Activated T-helper 1 cell treated with anti-CD3 and anti-CD28 coated beads, Interleukin-12 subunit alpha, Interleukin-12 subunit beta, Interleukin-2, Interleukin-4 antibody, amounts not matched to agents 30 ng/mL and 10 ng/mL and 1 ng/mL, durations not matched to agents 14 hours and 24 hours and 36 hours (primary cell): ENCODE measurements around the gene USP6NL. TPM values are rescaled to one million over a fixed set of nuclear protein-coding genes. Genes with fewer than 3 reads are reported as not detected.

Experiments used
- DNase-seq: peaks from one replicate; pipeline ENCODE4 v3.0.0; 2021; ENCODE audit warnings: low spot score
- H3K27ac Mint-ChIP-seq: one replicate; pipeline ENCODE4 v1.8.0; 2021; ENCODE audit warnings: mild to moderate bottlenecking, mixed read lengths
- H3K27me3 Mint-ChIP-seq: one replicate; pipeline ENCODE4 v1.8.0; 2022; ENCODE audit warnings: mild to moderate bottlenecking, moderate library complexity, mixed read lengths; ENCODE audit not compliant: insufficient read depth
- H3K36me3 Mint-ChIP-seq: one replicate; pipeline ENCODE4 v1.8.0; 2021; ENCODE audit warnings: low read depth, mixed read lengths
- H3K4me1 Mint-ChIP-seq: one replicate; pipeline ENCODE4 v1.8.0; 2021; ENCODE audit warnings: low read depth, mixed read lengths
- H3K4me3 Mint-ChIP-seq: one replicate; pipeline ENCODE4 v1.8.0; 2021; ENCODE audit warnings: mild to moderate bottlenecking, moderate library complexity, mixed read lengths
- H3K9me3 Mint-ChIP-seq: one replicate; pipeline ENCODE4 v1.8.0; 2021; ENCODE audit warnings: mixed read lengths
- intact Hi-C: fragments of 100-400 bp; cut with micrococcal nuclease; formaldehyde crosslinking; loops from one replicate; pipeline ENCODE4 v1.15.1; 2024
- total RNA-seq: library from RNA; stranded (reverse); gene quantifications from 2 replicates; pipeline ENCODE4 v1.2.3, GENCODE V29; 2022

The USP6NL gene
- total RNA-seq, 1 donor from 2014 or later: 0.78 TPM

DNA sequence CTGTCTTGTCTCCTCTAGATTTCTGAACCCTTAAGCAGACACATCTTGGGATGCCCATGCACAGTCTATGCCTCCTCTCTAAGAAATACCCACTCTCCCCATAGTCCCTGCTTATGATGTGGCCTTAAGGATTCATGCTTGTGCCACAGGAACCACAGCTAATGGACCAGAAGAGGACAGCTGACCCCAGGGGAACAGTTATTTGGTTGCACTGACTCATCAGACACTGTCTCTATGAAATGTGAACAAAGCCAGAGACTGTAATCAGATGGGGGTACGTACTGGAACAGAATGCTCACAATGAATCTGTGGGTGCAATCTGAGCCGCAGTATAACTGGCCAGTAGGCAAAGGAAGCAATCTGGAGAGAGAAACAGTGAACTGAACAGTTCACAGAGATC, 121.9 kb downstream of the USP6NL start:
- Mint-ChIP-seq H3K36me3 (no peaks in the 10 kb centered on the region), H3K4me3 (no peak overlapping the region), H3K27ac (no peak overlapping the region), H3K4me1 (no peaks in the 10 kb centered on the region), H3K9me3 (no peaks in the 10 kb centered on the region), H3K27me3 (no peaks in the 10 kb centered on the region)
- no peak for DNase-seq
- intact Hi-C loops: no loop called here

DNA sequence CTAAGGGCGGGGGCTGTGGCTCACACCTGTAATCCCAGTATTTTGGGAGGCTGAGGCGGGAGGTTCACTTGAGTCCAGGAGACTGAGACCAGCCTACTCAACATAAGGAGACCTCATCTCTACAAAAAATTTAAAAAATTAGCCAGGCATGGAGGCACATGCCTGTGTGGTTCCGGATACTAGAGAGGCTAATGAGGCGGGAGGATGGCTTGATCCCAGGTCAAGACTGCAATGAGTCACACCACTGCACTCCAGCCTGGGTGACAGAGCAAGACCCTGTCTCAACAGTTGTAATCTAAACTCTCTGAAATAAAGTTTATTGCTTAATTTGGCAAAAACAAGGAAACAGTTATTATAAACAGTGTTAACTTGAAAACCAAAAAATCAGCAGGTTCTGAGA, 123.3 kb downstream of the USP6NL start:
- Mint-ChIP-seq H3K27me3 (no peaks in the 10 kb centered on the region), H3K4me3 (no peak overlapping the region), H3K36me3 (no peaks in the 10 kb centered on the region), H3K4me1 (no peaks in the 10 kb centered on the region), H3K9me3 (no peaks in the 10 kb centered on the region), H3K27ac (no peak overlapping the region)
- intact Hi-C loops: no loop called here
- no peak for DNase-seq

DNA sequence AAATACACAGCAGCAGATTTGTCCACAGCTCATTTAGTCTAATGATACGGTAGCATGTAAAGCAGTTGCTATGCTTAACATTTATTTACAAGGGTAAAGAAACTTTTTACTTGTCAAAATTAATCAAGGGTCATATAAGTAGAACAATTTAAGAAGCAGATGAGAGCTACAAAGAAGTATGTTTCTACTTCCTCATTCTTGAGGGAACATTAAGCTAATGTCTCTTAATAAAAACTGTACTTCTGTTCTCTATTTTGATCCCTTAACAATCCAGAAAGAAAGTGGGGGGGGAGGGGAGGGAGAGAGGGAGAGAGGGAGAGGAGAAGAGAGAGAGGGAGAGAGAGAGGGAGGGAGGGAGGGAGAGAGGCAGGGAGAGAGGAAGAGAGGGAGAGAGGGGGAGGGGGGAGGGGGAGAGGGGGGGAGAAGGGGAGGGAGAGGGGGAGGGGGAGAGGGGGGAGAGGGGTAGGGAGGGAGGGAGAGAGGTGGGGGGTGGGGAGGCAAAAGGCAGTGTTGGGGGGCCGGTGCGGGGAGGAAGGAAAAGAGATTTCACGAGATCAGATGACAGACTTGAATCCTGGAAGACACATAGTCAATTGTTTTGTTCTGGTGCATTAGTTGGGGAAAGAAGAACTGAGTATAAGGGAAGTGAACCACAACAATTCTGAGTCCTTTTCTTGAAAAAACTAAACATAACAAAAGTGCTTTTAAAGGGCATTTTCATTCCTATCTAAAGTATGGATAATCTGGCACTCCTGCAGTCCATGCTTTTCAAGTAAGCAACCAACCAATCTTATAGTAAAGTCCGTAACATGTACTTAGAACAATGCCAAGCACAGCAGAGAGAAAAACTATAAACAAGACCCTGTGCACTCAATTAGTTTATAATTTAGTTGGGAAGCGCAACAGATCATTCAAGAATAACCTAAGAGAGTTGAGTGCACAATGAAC, 128.0 kb downstream of the USP6NL start:
- no peak for DNase-seq
- intact Hi-C loops: no loop called here
- Mint-ChIP-seq H3K27me3 (no peaks in the 10 kb centered on the region), H3K4me1 (peaks cover 8% of the 10 kb centered on the region), H3K27ac (no peak overlapping the region), H3K4me3 (no peak overlapping the region), H3K36me3 (no peaks in the 10 kb centered on the region), H3K9me3 (no peaks in the 10 kb centered on the region)

DNA sequence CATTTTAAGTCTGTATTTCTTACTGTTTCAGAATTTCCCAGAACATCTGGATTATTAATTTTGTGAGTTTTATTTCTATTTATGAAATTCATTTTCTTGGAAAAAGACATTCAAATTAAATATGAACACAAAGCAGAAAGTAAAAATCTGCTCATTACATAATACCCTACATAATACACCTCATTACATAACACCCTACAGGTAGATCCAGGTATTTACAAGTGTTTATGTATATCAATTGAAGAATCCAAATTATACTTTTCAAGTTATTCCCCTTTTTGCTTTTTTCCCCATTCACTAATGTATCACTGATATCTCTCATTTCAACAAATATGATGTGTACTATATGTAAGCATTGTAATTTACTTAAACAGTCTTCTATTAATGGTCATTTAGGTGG, 129.1 kb downstream of the USP6NL start:
- Mint-ChIP-seq H3K27ac (no peak overlapping the region), H3K36me3 (no peaks in the 10 kb centered on the region), H3K27me3 (no peaks in the 10 kb centered on the region), H3K9me3 (no peaks in the 10 kb centered on the region), H3K4me1 (peaks cover 8% of the 10 kb centered on the region), H3K4me3 (no peak overlapping the region)
- intact Hi-C loops: no loop called here
- DNase-seq: no peak

DNA sequence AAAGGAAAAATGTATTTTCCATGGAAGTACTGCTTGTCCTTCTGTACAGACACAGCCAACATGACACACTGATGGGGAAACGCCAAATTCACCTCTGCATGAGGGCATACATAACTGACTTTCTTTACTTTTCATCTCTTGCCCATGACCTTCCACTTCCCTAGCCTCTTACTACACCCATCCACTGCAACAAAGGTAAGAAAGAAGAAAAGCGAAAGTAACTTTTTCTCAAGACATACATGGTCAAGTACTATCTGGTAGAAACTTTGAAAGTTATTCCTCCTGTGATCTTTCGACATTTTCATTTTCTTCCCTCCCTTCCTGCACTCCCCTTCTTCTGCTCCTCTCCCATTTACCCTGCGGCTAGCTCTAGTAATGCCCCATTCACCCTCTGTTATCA, 130.8 kb downstream of the USP6NL start:
- H3K4me3 Mint-ChIP-seq: peak overlapping the region; percentile 4
- H3K4me1 Mint-ChIP-seq: peaks cover 8% of the 10 kb centered on the region
- intact Hi-C loops: no loop called here
- peak overlapping the region; percentile 40 for H3K27ac Mint-ChIP-seq
- no peak for DNase-seq
- H3K9me3 Mint-ChIP-seq: no peaks in the 10 kb centered on the region
- H3K27me3 Mint-ChIP-seq: no peaks in the 10 kb centered on the region
- no peaks in the 10 kb centered on the region for H3K36me3 Mint-ChIP-seq

DNA sequence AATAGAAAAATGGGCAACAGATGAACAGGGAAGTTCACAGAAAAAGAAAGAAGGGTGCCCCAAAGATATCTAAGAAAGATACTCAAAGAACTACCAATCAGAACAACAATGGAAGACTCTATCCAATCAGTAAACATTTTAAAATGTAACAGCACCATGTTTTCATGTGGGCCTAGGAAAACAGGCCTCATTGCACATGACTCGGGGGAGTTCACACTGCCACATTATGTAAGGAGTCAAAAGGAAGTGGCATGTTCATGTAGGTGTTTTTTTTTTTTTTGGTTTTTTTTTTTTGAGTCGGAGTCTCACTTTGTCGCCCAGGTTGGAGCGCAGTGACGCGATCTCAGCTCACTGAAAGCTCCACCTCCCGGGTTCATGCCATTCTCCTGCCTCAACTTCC, 132.2 kb downstream of the USP6NL start:
- DNase-seq: no peak
- H3K36me3 Mint-ChIP-seq: no peaks in the 10 kb centered on the region
- no peaks in the 10 kb centered on the region for H3K9me3 Mint-ChIP-seq
- intact Hi-C loops: loop anchor here (10.0 kb wide), 1 partner anchor 464 kb away; the partner anchor contains the start of gene CELF2
- peaks cover 8% of the 10 kb centered on the region for H3K4me1 Mint-ChIP-seq
- H3K27me3 Mint-ChIP-seq: no peaks in the 10 kb centered on the region
- H3K4me3 Mint-ChIP-seq: no peak overlapping the region
- no peak overlapping the region for H3K27ac Mint-ChIP-seq

DNA sequence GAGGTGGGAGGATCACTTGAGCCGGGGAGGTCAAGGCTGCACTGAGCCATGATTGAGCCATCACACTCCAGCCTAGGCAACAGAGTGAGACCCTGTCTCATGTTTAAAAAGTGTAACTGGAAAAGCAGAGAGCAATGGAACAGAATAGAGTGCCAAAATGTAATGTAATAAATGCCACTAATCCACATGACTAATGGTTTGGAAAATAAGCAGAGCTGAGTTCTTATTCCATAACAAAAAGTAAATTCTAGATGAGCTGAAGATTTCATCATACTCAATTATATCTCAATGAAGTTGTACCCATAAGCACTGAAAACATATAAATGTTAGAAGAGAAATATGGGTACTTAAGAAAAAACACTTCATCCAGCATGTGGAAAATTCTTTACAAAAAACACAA, 132.6 kb downstream of the USP6NL start:
- Mint-ChIP-seq H3K4me1 (peaks cover 8% of the 10 kb centered on the region), H3K27ac (no peak overlapping the region), H3K27me3 (no peaks in the 10 kb centered on the region), H3K4me3 (no peak overlapping the region), H3K36me3 (no peaks in the 10 kb centered on the region), H3K9me3 (no peaks in the 10 kb centered on the region)
- DNase-seq: no peak
- intact Hi-C loops: loop anchor here (10.0 kb wide), 1 partner anchor 464 kb away; the partner anchor contains the start of gene CELF2

DNA sequence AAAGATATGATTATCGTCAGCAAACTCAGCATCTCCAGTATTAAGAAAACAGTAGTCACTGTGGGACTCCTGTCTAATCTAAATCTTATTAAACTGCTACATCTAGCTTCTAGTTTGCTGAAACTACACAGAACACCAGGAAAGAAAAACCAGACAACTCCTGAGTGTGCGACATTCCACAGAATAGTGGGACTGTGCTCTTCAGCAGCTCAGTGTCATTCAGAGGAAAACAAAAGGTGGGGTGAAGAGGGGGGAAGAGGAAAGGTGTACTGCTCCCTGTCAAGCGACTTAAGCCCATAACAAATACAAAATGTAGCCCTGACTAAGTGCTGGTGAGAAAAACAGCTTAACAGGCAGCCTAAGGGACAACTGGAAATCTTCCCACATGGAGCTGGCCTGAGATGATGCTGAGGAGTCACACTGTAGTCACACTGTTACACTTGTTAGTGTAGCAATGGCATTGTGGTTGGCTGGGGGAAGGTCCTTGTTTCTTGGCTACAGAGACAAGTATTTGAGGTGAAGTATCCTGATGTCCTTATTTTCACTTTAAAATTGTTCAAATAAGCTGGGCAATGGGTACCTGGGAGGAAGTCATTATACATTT, 135.5 kb downstream of the USP6NL start:
- H3K9me3 Mint-ChIP-seq: no peaks in the 10 kb centered on the region
- no peak overlapping the region for H3K27ac Mint-ChIP-seq
- H3K4me1 Mint-ChIP-seq: peaks cover 5% of the 10 kb centered on the region
- intact Hi-C loops: loop anchor here (10.0 kb wide), 1 partner anchor 461 kb away; the partner anchor contains the start of gene CELF2
- H3K4me3 Mint-ChIP-seq: no peak overlapping the region
- H3K36me3 Mint-ChIP-seq: no peaks in the 10 kb centered on the region
- H3K27me3 Mint-ChIP-seq: no peaks in the 10 kb centered on the region
- no peak for DNase-seq

DNA sequence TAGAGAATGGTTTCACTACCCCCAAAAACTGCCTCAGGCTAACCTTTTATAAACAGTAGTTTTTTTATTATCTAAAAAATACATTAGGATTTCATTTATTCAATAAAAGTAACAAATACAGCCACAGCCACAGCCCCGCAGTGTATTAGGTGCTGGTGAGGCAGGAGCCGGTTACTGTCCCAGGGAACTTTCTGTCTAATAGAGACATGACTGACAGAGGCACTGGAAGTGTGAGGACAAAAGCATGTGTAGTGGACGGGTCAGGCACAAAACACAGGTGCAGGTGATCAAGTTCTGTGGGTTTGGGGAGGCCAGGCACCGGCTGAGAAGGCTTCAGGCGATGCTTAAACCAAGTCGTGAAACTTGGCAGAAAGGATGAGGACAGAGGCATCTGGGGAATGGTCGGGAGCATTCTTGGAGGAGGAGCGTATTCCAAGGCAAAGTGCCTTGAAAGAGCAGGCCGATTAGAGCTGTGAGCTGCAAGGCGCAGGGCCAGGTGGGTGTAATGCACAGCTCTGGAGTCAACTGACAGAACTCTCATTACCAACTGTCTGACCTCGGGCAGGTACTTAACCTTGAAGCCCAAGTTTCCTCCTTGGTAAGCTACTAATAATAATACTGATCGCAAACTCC, 138.2 kb downstream of the USP6NL start:
- Mint-ChIP-seq H3K27ac (no peak overlapping the region), H3K9me3 (no peaks in the 10 kb centered on the region), H3K27me3 (peaks cover under 1% of the 10 kb centered on the region)

DNA sequence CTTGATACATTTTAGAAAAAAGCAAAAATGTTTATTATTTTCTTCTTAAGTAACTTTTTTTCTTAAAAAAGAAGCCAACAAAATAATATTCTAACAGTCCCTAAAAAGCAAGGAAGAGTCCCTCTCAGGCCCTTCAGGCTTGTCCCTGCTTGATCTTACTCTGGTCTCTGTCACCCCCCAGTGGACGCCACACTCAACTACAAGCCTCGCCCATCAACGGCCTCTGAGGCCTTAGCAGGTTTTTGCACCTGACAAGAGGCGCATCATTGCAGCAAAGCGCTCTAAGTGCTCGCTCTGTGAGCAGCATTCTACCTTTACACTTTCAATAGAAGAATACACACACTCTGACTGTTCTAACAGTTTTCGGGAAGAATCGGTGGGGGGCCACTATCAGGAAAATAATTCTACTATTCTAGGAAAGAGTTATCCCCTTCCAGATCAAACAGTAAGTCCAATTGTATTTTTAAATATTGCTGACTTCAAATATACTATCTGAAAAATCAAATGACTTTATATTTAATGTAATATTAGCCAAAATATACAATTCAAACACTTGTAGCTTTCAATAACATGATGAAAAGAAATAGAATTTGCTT, 139.2 kb downstream of the USP6NL start:
- no peaks in the 10 kb centered on the region for H3K9me3 Mint-ChIP-seq
- intact Hi-C loops: loop anchor here (1.0 to 10.0 kb wide), 4 partner anchors 60 to 457 kb away; partner anchors contain the start of gene CELF2
- DNase-seq: peak; percentile 52

More for the DNA sequence above, 138.2 kb downstream of the USP6NL start:
- Mint-ChIP-seq H3K4me3 (no peak overlapping the region), H3K4me1 (no peaks in the 10 kb centered on the region), H3K36me3 (no peaks in the 10 kb centered on the region)
- DNase-seq: no peak
- intact Hi-C loops: loop anchor here (5.0 to 10.0 kb wide), 3 partner anchors 61 to 458 kb away; partner anchors contain the start of gene CELF2

DNA sequence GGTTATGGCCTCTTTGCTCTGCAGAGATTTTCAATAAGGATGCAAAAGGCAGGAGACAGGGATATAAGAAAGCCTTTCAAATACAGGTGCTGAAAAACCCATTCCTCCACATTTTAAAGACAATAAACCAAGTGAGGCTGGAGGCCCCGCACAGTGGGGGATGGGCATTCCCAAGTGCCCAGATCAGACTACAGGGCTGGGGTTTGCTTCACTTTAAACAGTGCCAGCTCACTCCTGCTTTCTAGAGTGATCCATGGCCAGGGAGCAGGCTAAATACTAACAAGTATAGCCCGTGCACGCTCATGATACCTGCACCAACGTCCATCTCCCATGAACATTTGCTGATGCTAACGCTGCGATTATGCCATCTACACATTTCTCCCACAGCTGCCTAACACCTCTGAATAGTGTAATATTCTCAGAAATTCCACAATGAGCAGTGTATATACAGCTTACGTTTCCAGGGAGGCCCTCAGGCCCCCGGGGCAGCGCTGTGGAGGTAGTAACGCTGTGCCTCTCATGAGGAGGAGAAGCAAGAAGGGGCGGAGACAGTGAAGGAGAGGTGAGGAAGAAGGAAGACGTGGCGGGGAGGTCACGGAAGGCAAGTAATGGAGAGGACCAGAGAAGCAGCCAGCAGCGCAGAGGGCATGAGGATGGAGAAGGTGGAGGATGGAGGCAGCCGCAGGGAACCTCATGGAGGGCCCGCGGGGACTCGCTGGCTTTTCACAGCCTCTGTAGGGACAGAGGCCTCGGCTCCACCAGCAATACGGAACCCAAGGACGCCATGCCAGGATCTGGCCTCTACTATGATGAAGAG, 141.7 kb downstream of the USP6NL start:
- Mint-ChIP-seq H3K36me3 (no peaks in the 10 kb centered on the region), H3K27ac (no peak overlapping the region), H3K9me3 (no peaks in the 10 kb centered on the region), H3K4me1 (no peaks in the 10 kb centered on the region), H3K4me3 (no peak overlapping the region), H3K27me3 (peaks cover 4% of the 10 kb centered on the region)
- intact Hi-C loops: loop anchor here (5.0 to 10.0 kb wide), 3 partner anchors 57 to 455 kb away; partner anchors contain the start of gene CELF2
- no peak for DNase-seq

More for the DNA sequence above, 139.2 kb downstream of the USP6NL start:
- H3K36me3 Mint-ChIP-seq: no peaks in the 10 kb centered on the region
- H3K27ac Mint-ChIP-seq: no peak overlapping the region
- no peak overlapping the region for H3K4me3 Mint-ChIP-seq
- peaks cover 2% of the 10 kb centered on the region for H3K27me3 Mint-ChIP-seq
- no peaks in the 10 kb centered on the region for H3K4me1 Mint-ChIP-seq
